HG03135 (cell line): ENCODE results near the gene MED9.
"Not testable (repeated sequence)": the region's sequence is repeated elsewhere in the genome, so short reads cannot be mapped to it uniquely, and the experiment has no call there.

ENCODE experiments used
- ATAC-seq: cut with Tn5 transposase; IDR thresholded peaks from one replicate; pipeline ENCODE4 v1.9.1; 2021; ENCODE audit warnings: mild to moderate bottlenecking, moderate library complexity; ENCODE audit not compliant: unreplicated experiment

The MED9 gene

DNA sequence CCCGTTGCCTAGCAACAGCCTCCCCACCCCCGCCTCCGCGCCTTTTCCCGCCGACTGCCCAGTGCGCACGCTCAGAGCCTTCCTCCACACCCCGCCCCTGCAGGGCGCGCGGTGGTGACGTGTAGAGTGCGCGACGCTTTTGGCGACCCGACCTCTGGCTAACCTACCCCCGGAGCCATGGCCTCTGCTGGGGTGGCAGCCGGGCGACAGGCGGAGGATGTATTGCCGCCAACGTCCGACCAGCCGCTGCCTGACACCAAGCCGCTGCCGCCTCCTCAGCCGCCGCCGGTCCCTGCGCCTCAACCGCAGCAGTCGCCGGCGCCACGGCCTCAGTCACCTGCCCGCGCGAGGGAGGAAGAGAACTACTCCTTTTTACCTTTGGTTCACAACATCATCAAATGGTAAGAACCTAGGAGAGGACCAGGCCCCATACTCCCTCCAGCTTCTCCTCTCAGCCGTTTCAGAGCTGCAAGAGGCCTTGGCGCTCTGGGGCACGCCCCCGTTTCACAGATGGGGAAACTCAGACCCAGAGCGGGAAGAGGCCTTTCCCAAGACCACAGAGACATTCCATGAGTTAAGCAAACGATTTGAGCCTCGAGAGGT lies at the start of gene MED9:
TSS of gene MED9 (plus strand) at position 136 of the 603 bp plus-strand sequence. CDS start at position 178, 42 bp downstream.
- peak; percentile 83 for ATAC-seq

GRCh38 chr17:17429222-17429621 lies 47.6 kb upstream of the MED9 start:
- ATAC-seq, result no peak

- not testable (repeated sequence) for ATAC-seq
Measured at GRCh38 chr17:17430924-17431323, 45.9 kb upstream of the MED9 start.

DNA sequence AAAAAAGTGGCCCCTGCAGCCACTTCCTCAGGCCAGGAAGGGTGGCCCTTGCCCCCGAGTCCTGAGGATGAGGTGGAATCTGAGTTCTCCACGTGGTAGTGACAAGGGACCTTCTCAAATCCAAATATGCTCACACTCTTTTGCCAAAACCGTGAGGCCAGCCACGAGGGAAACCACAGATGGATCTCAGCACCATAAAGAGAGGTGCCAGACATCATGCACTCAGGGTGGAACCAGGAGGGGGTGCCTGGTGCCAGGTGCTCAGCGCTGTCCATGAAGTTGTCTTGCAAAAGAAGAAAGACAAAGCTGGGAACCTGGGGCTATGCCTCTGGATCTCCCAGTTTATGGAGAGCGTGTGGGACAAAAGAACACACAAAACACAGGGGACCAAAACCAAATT lies 45.2 kb upstream of the MED9 start:
- no peak for ATAC-seq

- ATAC-seq, result no peak
Measured at GRCh38 chr17:17433000-17433703, 43.6 kb upstream of the MED9 start.

- ATAC-seq, result no peak
Measured at GRCh38 chr17:17434477-17434876, 42.3 kb upstream of the MED9 start.

- no peak for ATAC-seq
Measured at GRCh38 chr17:17435323-17435722, 41.5 kb upstream of the MED9 start.

DNA sequence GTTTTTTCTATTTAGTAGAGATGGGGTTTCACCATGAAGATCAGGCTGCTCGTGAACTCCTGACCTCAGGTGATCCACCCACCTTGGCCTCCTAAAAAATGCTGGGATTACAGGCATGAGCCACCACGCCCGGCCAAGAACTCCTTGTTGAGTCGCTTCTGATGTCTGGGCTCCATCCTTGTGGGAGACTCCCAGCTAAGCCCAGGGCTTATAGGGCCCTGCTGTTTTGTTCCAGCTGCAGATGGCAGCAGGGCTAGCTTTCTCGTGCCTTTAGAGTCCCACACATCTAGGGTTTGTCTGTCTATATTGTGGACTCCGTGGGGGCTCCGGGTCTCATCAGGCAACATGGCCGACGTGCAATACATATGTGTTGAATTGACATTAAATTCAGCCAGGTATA lies 39.3 kb upstream of the MED9 start:
- ATAC-seq, result no peak

DNA sequence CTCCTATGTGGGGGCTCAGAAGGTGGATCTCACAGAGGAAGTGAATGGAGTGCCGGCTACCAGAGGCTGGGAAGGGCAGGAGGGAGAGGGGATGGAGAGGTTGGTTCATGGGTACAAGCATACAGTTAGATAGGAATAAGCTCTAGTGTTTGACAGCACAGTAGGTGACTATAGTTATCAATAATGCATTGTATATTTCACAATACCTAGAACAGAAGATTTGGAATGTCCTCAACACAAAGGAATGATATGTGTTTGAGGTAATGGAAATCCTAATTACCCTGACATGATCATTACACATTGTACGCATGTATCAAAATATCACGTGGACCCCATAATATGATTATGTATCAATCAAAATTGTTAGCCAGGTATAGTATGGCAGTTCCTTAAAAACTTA lies 38.9 kb upstream of the MED9 start:
- ATAC-seq, result no peak

- ATAC-seq, result no peak
Measured at GRCh38 chr17:17440010-17440843, 36.6 kb upstream of the MED9 start.

GRCh38 chr17:17440938-17441675 lies 35.7 kb upstream of the MED9 start:
- ATAC-seq, result no peak

- ATAC-seq, result no peak
Measured at GRCh38 chr17:17443173-17443572, 33.6 kb upstream of the MED9 start.

- ATAC-seq, result no peak
Measured at GRCh38 chr17:17445296-17445924, 31.4 kb upstream of the MED9 start.

DNA sequence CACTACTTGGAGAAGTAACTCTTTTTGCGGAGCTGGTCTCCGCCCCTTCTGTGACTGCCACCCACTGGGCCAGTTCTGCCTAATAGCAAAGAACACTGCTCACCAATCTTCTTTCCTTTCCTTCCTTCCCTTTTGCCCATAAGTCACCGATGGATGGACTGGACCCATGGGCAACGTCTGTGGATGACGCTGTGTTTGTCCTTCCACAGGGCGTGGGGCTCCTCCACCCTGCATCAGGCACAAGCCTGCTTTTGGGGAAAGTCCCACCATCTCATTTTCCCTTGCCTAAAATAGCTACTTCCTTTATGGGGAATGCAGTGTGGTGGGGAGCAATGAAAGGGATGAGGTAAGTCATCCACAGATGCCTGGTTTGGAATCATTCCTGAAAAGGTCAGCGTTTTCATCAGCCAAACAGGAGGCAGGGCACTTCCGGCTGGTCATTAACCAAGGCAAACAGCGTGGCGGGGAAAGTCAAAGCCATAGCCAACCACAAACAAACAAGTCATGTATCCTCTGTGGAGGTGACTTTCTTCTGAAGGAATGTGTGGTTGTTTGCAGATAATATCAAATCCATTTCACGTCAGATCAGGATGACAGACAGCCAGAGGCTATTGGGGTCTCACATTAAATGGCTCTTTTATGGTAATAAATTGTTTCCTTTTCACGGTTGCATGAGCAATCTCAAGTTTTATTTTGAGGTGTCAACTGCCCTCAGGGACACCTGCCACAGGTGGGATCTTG lies 30.7 kb upstream of the MED9 start:
- no peak for ATAC-seq

DNA sequence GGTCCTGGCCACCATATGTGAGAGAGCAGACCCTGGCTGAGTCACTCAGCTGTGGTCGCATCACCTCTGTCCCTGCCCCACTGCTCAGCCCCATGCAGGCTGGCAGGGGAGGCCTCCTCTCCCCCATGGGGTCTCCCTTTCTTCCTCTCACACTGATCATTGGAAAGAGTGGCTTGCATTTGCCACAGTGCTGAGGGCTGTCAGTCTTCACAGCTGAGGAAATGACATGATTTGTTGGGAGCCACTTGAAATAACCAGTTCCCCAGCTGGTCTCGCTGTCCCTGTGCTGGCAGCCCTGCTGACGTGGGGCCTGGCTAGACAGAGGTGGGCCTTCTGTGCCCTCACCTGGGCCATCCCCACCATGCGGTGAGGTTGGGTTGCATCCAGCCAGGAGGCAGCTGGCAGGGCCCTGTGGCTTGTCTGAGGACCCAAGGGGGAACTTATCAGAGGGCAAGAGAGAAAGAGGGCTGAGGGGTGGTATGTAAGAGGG lies 30.1 kb upstream of the MED9 start:
- no peak for ATAC-seq

- no peak for ATAC-seq
Measured at GRCh38 chr17:17447264-17447663, 29.5 kb upstream of the MED9 start.

DNA sequence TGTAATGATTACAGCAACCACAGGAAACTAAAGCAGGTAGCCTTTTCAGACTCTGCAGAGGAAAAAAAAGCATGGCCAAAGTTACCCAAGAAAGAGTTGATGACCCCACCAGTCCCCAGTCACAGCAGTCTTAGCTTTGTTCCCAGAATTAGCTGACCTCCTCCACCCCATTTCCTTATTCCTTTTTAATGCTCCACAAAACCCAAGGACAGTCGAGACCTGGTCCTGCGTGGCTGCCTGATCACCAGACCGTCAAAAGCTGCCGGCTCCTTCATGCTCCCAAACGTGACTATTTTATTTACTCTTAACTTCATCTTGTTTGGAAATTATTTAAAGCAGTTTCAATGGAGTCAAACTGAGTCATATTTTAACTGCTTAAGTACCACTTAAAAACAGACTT lies 28.7 kb upstream of the MED9 start:
- ATAC-seq, result no peak

- no peak for ATAC-seq
Measured at GRCh38 chr17:17448723-17449122, 28.1 kb upstream of the MED9 start.

GRCh38 chr17:17453088-17453487 lies 23.7 kb upstream of the MED9 start:
- ATAC-seq, result no peak

DNA sequence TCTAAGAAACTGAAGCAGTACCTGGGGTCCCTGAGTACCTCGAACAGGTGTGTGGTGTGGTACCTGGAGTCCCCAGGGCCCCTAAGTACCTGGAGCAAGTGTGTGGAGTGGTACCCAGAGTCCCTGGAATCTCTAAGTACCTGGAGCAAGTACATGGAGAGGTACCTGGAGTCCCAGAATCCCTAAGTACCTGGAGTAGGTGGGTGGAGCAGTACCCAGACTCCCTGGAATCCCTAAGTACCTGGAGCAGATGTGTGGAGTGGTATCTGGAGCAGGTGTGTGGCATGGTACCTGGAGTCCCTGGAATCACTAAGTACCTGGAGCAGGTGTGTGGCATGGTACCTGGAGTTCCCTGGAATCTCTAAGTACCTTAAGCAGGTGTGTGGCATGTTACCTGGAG lies 22.5 kb upstream of the MED9 start:
- no peak for ATAC-seq
